DND-41 (cell line): ENCODE results near the gene TOP3A.

Experiments
- CTCF ChIP-seq: IDR thresholded peaks from 2 replicates; pipeline ENCODE4 v1.5.1; 2012; ENCODE audit warnings: borderline replicate concordance, low read length, moderate library complexity, mild to moderate bottlenecking; ENCODE audit not compliant: poor library complexity, severe bottlenecking; ENCODE audit errors: extremely low read depth
- EZH2 ChIP-seq: IDR thresholded peaks from 3 replicates; pipeline ENCODE4 v1.6.1; 2012; ENCODE audit warnings: borderline replicate concordance, low read depth, mild to moderate bottlenecking, moderate library complexity, low read length, inconsistent platforms; ENCODE audit not compliant: severe bottlenecking

- TF ChIP-seq CTCF: no peak
- TF ChIP-seq EZH2: no peak
Measured at GRCh38 chr17:18277076-18277475, 37.7 kb downstream of the TOP3A start.
